ENCODE data around the gene NFKBIA. TPM values are rescaled to one million over a fixed set of nuclear protein-coding genes. Genes with fewer than 3 reads are reported as not detected.
"Not testable (repeated sequence)": the region's sequence is repeated elsewhere in the genome, so short reads cannot be mapped to it uniquely, and the experiment has no call there.

NFKBIA gene
- total RNA-seq, 6 experiments from 2014 or later, result 84.8 to 140 (median 106) TPM

DNA sequence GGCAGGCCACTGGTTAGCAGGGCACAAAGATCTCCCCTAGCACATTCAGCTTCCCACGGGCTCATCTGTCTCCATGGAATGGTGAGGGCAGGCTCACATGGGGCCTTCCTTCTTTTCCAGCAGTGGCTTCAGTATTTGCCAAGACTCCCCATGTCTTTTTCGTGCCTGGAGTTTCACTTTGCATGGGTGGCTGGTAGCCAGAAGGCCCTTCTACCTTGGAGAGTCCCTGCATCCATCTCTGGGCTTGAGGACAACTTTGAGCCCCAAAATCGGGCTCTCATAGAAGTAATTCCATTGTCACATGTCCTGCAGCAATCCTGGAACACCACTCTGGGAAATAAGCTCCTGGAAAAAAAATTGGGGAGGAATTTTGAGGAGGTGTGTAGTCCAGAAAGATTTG lies 42.1 kb downstream of the NFKBIA start:
- ATAC-seq (no peak), DNase-seq (no peak)
- Histone ChIP-seq H3K36me3 (no peaks in the 10 kb centered on the region), H3K4me3 (no peak overlapping the region), H3K27me3 (no peaks in the 10 kb centered on the region), H3K4me1 (peaks cover 0 to 12% (median 0%) of the 10 kb centered on the region in 4 donors), H3K9me3 (no peaks in the 10 kb centered on the region), H3K27ac (peak overlapping the region in 2 of 3 donors; percentile 31 to 69)
- 41% methylated on average over 3 of the region's 3 CpGs for WGBS (ENCODE audit: insufficient coverage, low coverage, low lambda C conversion rate, missing lambda C conversion rate)
- no peak for TF ChIP-seq POLR2A (IDR thresholded peaks at IDR 0.05)
- TF ChIP-seq, protein P1, sequence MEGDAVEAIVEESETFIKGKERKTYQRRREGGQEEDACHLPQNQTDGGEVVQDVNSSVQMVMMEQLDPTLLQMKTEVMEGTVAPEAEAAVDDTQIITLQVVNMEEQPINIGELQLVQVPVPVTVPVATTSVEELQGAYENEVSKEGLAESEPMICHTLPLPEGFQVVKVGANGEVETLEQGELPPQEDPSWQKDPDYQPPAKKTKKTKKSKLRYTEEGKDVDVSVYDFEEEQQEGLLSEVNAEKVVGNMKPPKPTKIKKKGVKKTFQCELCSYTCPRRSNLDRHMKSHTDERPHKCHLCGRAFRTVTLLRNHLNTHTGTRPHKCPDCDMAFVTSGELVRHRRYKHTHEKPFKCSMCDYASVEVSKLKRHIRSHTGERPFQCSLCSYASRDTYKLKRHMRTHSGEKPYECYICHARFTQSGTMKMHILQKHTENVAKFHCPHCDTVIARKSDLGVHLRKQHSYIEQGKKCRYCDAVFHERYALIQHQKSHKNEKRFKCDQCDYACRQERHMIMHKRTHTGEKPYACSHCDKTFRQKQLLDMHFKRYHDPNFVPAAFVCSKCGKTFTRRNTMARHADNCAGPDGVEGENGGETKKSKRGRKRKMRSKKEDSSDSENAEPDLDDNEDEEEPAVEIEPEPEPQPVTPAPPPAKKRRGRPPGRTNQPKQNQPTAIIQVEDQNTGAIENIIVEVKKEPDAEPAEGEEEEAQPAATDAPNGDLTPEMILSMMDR (IDR thresholded peaks at IDR 0.05), result no peak
- intact Hi-C loops (cut with DNase I), result no loop called here

DNA sequence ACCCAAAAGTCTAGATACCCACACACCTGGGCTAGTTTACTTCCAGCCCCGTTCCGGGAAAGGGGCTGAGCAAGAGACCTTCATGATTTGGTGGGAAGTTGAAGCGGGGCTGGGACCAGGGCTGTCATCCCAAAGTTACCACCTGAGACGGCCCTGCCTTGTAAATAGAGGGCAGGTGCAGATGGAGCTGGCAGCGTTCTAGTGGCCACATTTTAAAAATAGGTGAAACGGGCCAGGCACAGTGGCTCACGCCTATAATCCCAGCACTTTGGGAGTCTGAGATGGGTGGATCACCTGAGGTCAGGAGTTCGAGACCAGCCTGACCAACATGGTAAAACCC lies 43.4 kb downstream of the NFKBIA start:
- TF ChIP-seq, protein P1 (IDR thresholded peaks at IDR 0.05), result no peak
- TF ChIP-seq POLR2A (IDR thresholded peaks at IDR 0.05), result no peak
- Histone ChIP-seq H3K9me3 (no peaks in the 10 kb centered on the region), H3K4me1 (peaks cover 0 to 8% (median 3%) of the 10 kb centered on the region in 4 donors), H3K27ac (no peak overlapping the region), H3K4me3 (no peak overlapping the region), H3K27me3 (no peaks in the 10 kb centered on the region), H3K36me3 (no peaks in the 10 kb centered on the region)
- peak in 1 of 3 donors; percentile 22 for DNase-seq
- no peak for ATAC-seq
- 96% methylated on average over 4 of the region's 8 CpGs for WGBS (ENCODE audit: insufficient coverage, low coverage, low lambda C conversion rate, missing lambda C conversion rate)
- intact Hi-C loops (cut with DNase I), result no loop called here

DNA sequence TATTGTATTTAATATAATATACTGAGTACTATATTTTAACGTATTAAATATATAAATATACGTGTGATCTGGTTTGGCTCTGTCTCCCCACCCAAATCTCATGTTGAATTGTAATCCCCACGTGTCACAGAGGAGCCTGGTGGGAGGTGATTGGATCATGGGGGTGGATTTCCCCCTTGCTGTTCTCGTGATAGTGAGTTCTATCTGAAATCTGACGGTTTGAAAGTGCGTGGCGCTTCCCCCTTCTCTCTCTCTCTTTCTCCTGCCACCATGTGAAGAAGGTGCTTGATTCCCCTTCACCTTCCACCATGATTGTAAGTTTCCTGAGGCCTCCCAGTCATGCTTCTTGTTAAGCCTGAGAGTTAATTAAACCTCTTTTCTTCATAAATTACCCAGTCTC lies 44.9 kb downstream of the NFKBIA start:
- not testable (repeated sequence) for H3K9me3 ChIP-seq

DNA sequence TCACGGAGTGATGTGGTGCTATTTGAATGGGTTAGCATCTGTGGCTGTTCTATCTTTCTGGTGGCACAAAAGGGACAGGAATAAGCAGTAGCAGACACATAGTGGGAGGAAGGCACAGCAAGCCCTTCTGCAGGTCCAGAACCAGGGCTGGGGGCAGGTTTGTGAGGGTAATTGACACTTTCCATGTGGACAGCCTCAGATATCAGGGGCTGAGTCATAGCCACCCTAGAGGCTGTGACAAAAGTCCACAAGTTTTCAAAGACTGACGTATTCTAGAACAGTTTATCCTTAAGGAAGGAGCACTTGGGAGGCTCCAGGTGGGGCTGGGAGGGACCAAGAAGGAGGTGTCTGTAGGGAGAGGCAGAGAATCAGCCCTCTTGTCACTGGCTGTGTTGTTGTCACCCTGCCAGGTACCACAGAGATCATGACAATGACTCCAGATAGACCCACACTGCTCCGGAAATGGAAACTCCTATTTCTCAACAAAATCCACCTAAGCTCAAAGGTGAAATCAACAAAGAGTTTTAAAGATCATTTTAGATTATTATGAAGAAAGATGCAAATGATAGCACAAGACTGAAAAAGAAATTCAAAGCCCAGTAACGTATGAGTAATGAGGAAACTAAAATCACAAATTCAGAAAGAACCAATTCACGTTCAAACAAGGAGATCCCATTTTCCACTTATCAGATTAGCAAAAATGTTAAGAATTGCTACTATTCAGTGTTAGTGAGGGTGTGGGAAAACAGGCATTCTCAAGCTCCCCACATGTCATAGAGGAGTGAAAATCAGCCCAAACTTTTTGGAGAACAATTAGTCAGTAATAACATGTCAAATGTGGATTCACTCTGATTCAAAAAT lies 48.3 kb downstream of the NFKBIA start:
- intact Hi-C loops (cut with DNase I), result no loop called here
- DNase-seq (peak in 2 of 3 donors; percentile 81 to 89), ATAC-seq (peak; percentile 65 to 69 (median 66))
- Histone ChIP-seq H3K4me3 (no peak overlapping the region), H3K4me1 (peaks cover 0 to 47% (median 13%) of the 10 kb centered on the region in 4 donors), H3K9me3 (no peaks in the 10 kb centered on the region), H3K27me3 (no peaks in the 10 kb centered on the region), H3K27ac (peak overlapping the region; percentile 59 to 89 (median 81)), H3K36me3 (no peaks in the 10 kb centered on the region)
- WGBS (ENCODE audit: insufficient coverage, low coverage, low lambda C conversion rate, missing lambda C conversion rate), result 4% methylated on average over 4 of the region's 5 CpGs
- TF ChIP-seq POLR2A (IDR thresholded peaks at IDR 0.05), result no peak
- TF ChIP-seq, protein P1 (IDR thresholded peaks at IDR 0.05), result no peak

More for the DNA sequence above, 44.9 kb downstream of the NFKBIA start:
- H3K27ac ChIP-seq; H3K27me3 ChIP-seq; DNase-seq; ATAC-seq; H3K4me3 ChIP-seq; intact Hi-C loops (cut with DNase I); H3K36me3 ChIP-seq: not testable (repeated sequence)
- 91% methylated on average over 7 of the region's 7 CpGs for WGBS (ENCODE audit: insufficient coverage, low coverage, low lambda C conversion rate, missing lambda C conversion rate)
- peaks cover 0 to 23% (median 12%) of the 10 kb centered on the region in 4 donors for H3K4me1 ChIP-seq

DNA sequence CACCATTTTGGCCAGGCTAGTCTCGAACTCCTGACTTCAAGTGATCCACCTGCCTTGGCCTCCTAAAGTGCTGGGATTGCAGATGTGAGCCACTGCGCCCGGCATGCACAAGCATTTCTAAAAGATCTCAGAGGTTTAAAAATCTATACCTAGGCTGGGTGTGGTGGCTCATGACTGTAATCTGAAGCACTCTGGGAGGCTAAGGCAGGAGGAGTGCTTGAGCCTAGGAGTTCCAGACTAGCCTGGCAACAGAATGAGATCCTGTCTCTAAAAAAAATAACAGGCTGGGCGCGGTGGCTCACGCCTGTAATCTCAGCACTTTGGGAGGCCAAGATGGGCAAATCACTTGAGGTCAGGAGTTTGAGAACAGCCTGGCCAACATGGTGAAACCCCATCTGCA lies 49.3 kb downstream of the NFKBIA start:
- H3K4me3 ChIP-seq; H3K36me3 ChIP-seq; DNase-seq; ATAC-seq; H3K9me3 ChIP-seq; H3K27me3 ChIP-seq; intact Hi-C loops (cut with DNase I): not testable (repeated sequence)
- Histone ChIP-seq H3K27ac (peak overlapping the region; percentile 59 to 89 (median 81)), H3K4me1 (peaks cover 0 to 52% (median 13%) of the 10 kb centered on the region in 4 donors)
- WGBS (ENCODE audit: insufficient coverage, low coverage, low lambda C conversion rate, missing lambda C conversion rate), result 100% methylated on average over 3 of the region's 6 CpGs

All from right lobe of liver (tissue), 6 donors.